NOMO-1 treated with dmso at 0.1 percent for 144 hours (cell line): ENCODE measurements around the gene TMEM238L.

Experiments
- DNase-seq: peaks from one replicate; lab custom pipeline; 2025; ENCODE audit not compliant: unreplicated experiment; lab: John Stamatoyannopoulos, UW

Gene TMEM238L

GRCh38 chr17:10748531-10749181, 55.2 kb downstream of the TMEM238L start:
- DNase-seq = no peak

- DNase-seq = no peak
Measured at GRCh38 chr17:10745231-10745630, 58.7 kb downstream of the TMEM238L start.
